Measurements from ENCODE around the gene FHOD3. TPM values are rescaled to one million over a fixed set of nuclear protein-coding genes. Genes with fewer than 3 reads are reported as not detected.
"Not testable (repeated sequence)": the region's sequence is repeated elsewhere in the genome, so short reads cannot be mapped to it uniquely, and the experiment has no call there.

Gene FHOD3
- total RNA-seq, 2 donors from 2014 or later = not detected

DNA sequence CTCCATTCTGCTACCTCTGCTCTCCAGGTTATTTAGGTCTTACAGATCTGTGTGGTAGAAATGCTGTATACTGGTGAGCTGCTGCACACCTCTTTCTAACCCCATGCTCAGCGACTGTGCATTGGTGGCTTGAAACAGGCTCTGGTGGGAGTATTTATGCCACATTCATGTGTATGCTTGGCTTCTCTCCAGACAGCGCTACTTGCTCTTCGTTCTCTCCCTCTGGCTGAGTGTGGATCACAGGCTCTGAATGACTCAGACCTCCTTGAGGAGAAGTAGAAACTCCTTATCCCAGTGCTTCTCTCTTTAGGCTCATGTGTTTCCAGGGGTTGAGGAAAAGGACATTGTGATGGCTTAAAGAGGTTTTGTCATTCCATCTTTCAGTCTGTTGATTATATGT lies 54.9 kb downstream of the FHOD3 start:
- H3K27ac Mint-ChIP-seq = no peak overlapping the region
- H3K36me3 Mint-ChIP-seq = no peaks in the 10 kb centered on the region
- DNase-seq (ENCODE audit: low spot score in 2 of 2) (no peak), ATAC-seq (no peak)
- peaks cover 3 to 4% of the 10 kb centered on the region in 2 donors for H3K9me3 Mint-ChIP-seq

DNA sequence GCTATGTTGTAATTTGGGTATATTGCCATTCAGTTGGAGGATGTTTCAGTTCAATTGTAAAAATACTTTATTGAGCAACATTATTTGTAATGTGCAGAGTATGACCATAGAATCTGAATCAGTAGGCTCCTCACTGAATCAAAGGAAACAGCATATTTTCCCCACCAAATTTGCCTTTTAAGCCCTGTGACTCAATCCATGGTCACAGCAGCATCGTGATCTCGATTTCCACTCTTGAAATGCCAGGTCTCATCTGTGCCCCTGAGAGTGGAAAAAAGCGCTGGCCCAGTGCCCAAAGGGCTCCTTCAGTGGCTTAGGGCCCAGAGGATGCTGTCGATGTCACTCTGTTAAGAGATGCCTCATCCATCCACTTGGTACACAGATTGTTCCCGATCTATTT lies 57.5 kb downstream of the FHOD3 start:
- Mint-ChIP-seq H3K9me3 (peaks cover 3 to 4% of the 10 kb centered on the region in 2 donors), H3K27ac (no peak overlapping the region), H3K36me3 (no peaks in the 10 kb centered on the region)
- DNase-seq (ENCODE audit: low spot score in 2 of 2) = no peak
- peak in 1 of 2 donors; percentile 20 for ATAC-seq

DNA sequence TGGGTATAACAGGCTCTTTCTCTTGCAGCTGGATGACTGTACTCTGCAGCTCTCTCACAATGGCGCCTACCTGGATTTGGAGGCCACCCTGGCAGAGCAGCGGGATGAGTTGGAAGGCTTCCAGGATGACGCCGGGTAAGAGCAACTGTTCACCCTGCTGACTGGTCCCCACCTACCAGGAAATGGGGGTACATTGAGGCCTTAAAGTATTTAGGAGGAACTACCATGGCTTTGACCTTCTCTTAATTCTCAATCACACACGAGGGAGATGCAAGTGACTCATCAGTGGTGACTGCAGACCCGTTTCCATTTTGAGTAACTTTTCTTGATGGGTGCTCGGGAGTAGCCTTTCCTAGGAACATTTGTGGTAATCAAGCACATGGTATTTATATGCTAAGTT lies 58.0 kb downstream of the FHOD3 start:
- DNase-seq (ENCODE audit: low spot score in 2 of 2) (no peak), ATAC-seq (no peak)
- Mint-ChIP-seq H3K27ac (no peak overlapping the region), H3K9me3 (peaks cover 3 to 4% of the 10 kb centered on the region in 2 donors), H3K36me3 (no peaks in the 10 kb centered on the region)

DNA sequence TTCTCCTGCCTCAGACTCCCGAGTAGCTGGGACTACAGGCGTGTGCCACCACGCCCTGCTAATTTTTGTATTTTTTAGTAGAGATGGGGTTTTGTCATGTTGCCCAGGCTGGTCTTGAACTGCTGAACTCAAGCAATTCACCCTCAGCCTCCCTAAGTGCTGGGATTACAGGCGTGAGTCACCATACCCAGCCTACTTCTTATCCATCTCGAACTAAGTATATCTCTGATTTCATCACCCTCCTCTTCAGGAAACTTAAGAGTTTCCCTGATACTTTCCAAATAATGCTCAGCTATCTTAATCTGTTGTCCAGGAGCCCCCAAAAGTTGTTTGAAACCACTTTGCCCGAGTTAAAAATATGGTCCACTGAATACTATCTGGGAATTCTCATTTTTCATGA lies 59.2 kb downstream of the FHOD3 start:
- H3K27ac Mint-ChIP-seq; H3K36me3 Mint-ChIP-seq; DNase-seq (ENCODE audit: low spot score in 2 of 2); ATAC-seq; H3K9me3 Mint-ChIP-seq: not testable (repeated sequence)

DNA sequence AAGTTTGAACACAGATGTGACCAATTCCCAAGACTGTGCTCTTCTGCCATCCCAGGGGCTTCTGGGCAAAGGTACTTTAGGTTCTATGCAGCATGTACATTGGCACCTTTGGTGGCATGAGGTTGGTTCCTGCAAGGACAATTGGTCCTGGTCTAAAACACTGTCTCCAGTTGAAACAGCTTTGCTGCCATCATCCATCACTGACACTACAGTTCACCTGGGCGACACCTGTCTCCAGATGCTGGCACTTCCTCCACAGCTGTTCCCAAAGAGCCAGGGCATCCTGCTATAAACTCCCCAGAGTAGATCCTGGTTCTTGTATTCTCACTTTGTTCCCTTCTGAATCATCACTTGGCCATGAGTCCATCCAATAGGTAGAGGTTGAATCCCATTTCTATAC lies 60.6 kb downstream of the FHOD3 start:
- ATAC-seq (no peak), DNase-seq (ENCODE audit: low spot score in 2 of 2) (no peak)
- no peak overlapping the region for H3K27ac Mint-ChIP-seq
- peaks cover 3 to 4% of the 10 kb centered on the region in 2 donors for H3K9me3 Mint-ChIP-seq
- H3K36me3 Mint-ChIP-seq = no peaks in the 10 kb centered on the region

DNA sequence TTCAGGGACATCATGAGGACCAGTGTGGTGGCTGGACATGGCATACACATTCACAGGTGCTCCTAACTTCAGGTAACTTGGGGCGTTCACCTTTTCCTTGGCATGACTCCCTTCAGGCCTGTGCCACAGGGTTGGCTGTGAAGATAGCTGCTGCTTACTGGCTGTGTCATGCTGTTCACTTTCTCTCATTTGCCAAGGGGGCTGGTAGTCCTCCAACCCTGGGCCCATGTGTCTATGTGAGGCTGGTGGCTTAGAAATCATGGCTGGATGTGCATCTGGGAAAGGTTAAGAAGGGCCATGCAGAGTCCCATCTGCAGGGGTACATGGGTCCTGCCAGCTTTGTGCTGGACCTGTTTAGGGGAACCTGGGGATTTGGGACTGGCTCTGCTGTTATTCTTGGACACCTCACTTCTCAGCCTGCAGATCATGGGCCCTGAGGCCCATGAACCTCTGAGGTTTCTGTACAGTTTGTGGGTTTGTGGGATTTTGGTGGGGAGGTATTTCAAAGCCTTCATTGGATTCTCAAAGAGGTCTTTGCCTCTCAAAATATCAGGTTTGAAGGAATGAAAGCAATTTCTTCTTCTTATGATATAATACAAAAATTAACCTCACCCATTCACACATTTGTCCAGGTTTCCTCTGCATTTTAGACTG lies 62.9 kb downstream of the FHOD3 start:
- ATAC-seq = no peak
- H3K36me3 Mint-ChIP-seq = no peaks in the 10 kb centered on the region
- H3K27ac Mint-ChIP-seq = no peak overlapping the region
- peaks cover under 1 to 5% of the 10 kb centered on the region in 2 donors for H3K9me3 Mint-ChIP-seq
- no peak for DNase-seq (ENCODE audit: low spot score in 2 of 2)

DNA sequence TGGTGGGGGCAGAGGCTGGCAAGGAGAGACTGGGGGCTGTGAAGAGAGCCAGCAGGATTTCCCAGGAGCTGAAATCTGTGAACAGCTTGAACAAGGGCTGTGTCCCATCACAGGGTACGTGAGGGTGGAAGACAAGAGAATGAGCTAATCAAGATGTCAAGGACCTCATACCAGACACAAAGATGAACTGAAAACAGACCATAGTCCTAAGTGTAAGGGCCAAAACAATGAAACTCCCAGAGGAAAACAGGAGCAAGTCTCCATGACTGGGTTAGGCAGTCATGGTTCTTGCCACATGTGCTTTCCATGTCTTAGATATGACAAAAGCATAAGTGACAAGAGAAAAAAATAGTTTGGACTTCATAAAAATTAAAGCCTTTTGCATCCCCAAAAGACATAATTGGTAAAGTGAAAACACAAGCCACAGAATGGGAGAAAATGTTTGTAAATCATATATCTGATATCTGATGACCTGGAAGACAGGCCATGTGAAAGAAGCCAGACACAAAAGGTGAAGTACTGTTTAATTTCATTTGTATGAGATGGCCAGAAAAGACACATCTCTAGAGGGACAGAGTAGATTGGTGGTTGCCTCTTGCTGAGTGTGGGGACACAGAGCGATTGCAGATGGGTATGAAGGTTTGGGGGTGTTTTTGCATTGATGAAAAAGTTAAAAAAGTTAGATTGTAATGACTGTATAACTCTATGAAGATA lies 67.6 kb downstream of the FHOD3 start:
- ATAC-seq (no peak), DNase-seq (ENCODE audit: low spot score in 2 of 2) (no peak)
- Mint-ChIP-seq H3K27ac (no peak overlapping the region), H3K36me3 (no peaks in the 10 kb centered on the region), H3K9me3 (peaks cover 0 to 4% of the 10 kb centered on the region in 2 donors)

DNA sequence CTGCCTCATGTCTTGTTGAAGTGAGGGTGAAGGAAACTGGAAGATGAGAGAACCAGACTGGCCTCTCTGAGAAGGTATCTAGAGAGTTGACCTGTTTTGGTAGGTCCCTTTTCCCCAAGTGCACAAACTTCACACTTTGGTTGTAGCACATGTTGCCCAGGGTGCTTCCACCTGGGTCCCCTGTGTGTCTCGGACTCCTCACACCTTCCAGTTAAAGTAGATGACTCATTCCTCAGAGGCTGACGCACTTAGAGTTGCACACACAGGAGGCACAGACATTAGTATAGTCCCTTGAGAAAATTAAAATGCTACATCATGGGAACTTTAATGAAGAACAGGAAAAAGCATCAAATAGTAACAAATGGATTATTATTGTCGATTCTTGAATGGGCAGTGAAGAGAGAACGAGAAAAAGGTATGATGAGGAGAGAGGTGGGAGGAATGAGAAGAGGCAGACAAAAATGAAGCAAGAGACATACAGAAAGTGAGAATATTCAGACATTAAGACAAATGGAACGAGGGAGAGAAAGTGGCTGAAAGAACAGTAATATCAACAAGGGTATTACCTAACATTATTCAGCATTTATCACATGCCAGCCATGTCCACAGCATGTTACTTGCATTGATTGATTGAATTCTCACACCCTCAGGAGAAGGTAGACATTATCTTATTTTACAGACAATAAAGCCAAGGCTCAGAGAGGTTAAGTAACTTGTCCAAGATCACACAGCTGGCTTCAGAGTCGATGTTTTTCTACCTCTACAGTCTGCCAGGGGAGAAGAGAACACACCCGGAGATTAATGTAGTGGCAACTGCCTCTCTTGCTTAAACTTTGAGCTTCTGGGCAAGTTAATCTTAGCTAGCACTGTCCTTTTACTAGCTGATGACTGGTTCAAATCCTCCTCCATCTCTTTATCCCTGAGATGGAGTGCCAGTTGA lies 68.6 kb downstream of the FHOD3 start:
- ATAC-seq = no peak
- Mint-ChIP-seq H3K36me3 (peaks cover 2 to 4% of the 10 kb centered on the region in 2 donors), H3K27ac (no peak overlapping the region), H3K9me3 (peaks cover 0 to 6% of the 10 kb centered on the region in 2 donors)
- DNase-seq (ENCODE audit: low spot score in 2 of 2) = no peak

DNA sequence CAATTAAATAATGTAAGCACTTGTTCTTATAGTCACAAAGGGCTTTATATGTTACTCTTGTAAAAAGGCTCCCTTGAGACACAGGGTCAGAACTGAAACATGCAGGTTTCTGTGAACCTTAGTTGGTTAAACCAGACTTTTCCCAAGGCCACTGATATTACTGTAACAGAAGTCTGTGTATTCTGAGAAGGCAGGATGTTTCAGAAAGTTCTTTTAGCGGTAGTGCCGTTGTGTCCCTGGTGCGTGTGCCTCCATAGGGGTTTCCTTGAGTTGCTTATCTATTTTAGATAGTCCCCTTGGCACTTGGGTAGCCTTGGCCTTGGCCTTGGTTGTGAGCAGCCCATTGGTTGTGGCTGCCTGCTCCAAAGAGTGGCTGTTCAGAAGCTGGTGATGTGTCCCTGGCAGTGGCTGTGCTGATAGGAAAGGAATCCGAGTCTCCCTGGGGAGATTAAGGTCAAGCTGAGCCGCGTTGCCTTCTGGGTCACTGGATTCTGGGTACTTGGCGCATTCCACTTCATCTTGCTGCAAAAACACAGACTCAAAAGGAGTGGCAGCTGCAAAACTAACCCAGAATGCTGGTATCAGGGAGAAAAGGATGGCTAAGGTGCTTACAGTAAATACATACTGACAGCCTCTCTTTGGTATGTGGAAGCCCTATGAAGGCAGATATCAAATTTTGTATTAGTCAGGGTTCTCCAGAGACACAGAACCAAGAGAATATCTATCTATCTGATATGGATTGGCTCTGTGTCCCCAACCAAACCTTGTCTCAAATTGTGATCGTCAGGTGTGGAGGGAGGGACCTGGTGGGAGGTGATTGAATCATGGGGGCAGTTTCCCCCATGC lies 69.7 kb downstream of the FHOD3 start:
- DNase-seq (ENCODE audit: low spot score in 2 of 2) (no peak), ATAC-seq (no peak)
- peaks cover 0 to 15% of the 10 kb centered on the region in 2 donors for H3K9me3 Mint-ChIP-seq
- no peak overlapping the region for H3K27ac Mint-ChIP-seq
- peaks cover 6 to 12% of the 10 kb centered on the region in 2 donors for H3K36me3 Mint-ChIP-seq

DNA sequence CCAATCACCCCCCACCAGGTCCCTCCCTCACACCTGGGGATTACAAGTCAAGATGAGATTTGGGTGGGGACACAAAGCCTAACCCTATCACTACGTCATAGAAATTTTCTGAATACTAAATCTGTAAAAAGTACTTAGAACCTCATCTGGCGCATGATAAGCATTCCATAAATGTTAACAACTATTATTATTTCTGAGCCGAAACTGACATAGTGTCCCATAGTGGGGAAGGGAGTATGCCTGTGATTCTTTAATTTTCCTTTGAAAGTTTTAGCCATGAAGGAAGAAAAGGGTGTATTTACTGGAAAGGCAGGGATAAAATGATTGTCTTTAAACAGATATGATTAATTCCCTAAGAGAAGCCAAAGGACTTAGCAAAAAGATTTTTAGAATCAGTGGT lies 71.4 kb downstream of the FHOD3 start:
- no peak overlapping the region for H3K27ac Mint-ChIP-seq
- DNase-seq (ENCODE audit: low spot score in 2 of 2) (no peak), ATAC-seq (no peak)
- peaks cover 0 to 15% of the 10 kb centered on the region in 2 donors for H3K9me3 Mint-ChIP-seq
- H3K36me3 Mint-ChIP-seq = peaks cover 6 to 12% of the 10 kb centered on the region in 2 donors

DNA sequence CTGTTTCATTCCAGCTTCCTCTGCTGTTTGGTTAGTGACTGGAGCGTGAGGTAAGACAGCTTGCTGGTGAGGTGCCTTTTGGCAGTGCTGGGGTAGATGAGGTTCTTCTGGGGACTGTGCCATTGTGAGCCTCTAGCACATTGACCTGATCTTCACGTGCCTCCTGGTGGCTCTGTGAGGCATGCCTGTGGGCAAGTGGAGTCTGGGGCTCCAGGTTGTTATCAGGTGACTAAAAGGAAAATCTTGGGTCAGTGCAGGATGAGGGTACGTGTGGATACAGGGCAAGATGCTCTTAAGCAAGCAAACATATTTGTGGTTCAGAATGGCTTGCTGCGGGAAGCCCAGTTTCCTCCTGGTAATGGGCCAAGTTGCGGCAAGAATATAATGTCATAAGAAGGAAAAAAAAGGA lies 75.4 kb downstream of the FHOD3 start:
- Mint-ChIP-seq H3K9me3 (peaks cover 0 to 11% of the 10 kb centered on the region in 2 donors), H3K27ac (no peak overlapping the region)
- no peak for ATAC-seq

DNA sequence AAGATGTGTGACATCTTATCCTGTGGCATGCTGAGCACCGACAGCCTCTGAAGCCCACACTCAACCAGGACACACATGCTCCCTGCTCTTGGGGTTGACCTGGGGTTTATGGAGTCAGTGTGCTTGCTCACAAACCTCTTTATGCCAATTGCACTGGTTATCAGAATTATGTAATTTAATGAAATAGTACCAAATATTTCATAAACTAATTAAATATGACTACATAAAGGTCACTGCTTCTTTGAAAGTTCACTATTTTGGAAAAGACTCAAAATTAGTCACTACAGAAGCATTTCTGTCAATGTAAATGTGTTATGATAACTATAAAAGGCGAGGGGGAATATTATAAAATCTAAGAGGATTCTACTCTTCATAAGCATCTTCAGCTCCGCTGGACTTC lies 76.7 kb downstream of the FHOD3 start:
- Mint-ChIP-seq H3K27ac (no peak overlapping the region), H3K36me3 (peaks cover 6 to 12% of the 10 kb centered on the region in 2 donors), H3K9me3 (peaks cover 0 to 11% of the 10 kb centered on the region in 2 donors)
- no peak for ATAC-seq
- DNase-seq (ENCODE audit: low spot score in 2 of 2) = no peak

More for the DNA sequence above, 75.4 kb downstream of the FHOD3 start:
- peaks cover 6 to 12% of the 10 kb centered on the region in 2 donors for H3K36me3 Mint-ChIP-seq
- DNase-seq (ENCODE audit: low spot score in 2 of 2) = no peak

DNA sequence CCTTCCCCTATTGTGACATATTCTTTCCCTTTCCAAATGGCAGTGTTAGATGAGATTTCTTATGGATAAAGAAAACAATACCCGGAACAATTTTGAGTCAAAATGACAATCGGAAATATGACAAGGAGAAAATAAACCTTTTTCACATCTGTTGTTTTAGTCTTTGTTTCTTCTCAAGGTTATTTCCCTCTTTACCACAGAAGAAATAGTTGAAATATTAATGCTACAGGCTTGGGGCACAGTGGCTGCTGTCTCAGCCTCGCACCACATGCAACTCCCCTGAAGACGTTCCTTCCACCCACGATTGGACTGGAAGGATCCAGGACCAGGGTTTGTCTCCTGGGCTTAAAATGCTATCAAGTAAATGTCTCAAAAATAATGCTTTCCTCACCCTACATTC lies 77.6 kb downstream of the FHOD3 start:
- H3K36me3 Mint-ChIP-seq = peaks cover 6 to 12% of the 10 kb centered on the region in 2 donors
- H3K27ac Mint-ChIP-seq = no peak overlapping the region
- H3K9me3 Mint-ChIP-seq = peaks cover 0 to 11% of the 10 kb centered on the region in 2 donors
- DNase-seq (ENCODE audit: low spot score in 2 of 2) = no peak
- no peak for ATAC-seq

DNA sequence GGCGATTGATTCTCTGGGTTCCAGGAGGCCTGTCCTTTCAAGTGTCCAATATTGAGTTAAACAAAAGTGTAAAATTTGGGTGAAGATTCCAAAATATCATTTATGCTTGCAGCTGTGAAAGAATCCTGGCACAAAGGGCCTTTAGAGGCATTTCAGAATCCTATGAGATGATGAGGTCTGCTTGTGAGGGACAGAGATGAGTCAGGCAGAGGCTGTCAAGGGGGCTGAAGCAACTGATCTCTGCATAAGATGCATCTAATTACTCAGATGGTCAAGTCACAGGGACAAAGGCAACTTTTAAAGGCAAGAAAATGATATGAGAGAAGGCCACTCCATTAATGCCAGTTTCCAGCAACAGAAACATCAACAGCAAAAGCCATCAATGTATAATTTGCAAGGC lies 78.8 kb downstream of the FHOD3 start:
- Mint-ChIP-seq H3K9me3 (peaks cover 0 to 6% of the 10 kb centered on the region in 2 donors), H3K27ac (no peak overlapping the region), H3K36me3 (peaks cover under 1 to 6% of the 10 kb centered on the region in 2 donors)
- DNase-seq (ENCODE audit: low spot score in 2 of 2) = no peak
- no peak for ATAC-seq

DNA sequence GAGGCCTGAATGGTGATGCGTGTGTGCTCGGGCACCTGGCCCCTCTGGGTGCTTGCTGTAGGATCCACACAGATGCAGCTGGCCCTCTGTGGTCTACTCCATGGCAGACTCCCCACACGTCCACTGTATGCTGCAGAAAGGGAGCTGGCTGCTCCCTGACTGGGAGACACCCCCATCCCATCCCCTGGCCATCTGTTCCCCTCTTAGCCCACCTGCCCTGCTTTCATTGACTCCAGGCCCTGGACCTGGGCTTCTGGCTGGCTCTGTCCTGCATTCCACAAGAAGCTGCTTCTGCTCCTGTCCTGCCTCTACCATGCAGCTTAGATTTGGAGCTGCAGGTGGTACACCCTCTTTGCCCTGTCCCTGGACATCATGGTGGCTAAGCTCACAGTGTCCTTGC lies 80.1 kb downstream of the FHOD3 start:
- H3K27ac Mint-ChIP-seq = no peak overlapping the region
- H3K9me3 Mint-ChIP-seq = no peaks in the 10 kb centered on the region
- ATAC-seq = no peak
- DNase-seq (ENCODE audit: low spot score in 2 of 2) = no peak
- H3K36me3 Mint-ChIP-seq = no peaks in the 10 kb centered on the region

DNA sequence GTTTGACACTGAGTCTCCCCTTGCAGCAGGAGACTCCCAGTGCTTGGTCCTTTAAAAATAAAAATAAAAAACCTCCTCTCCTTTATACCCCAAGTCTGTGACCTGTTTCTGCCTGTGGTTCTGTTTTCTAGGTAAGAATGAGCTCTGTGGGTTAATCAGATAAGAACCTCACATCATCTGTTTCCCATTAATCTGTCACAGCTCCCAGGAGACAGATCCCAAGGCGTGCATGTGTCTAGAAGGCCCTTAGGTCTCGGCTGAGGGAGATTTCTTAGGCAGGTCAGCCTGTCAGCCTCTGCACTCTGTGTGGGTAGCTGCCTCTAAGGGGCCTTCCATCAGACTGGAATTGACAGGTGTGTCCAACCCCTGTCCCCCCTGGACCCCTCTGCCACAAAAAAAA lies 80.7 kb downstream of the FHOD3 start:
- ATAC-seq = no peak
- Mint-ChIP-seq H3K27ac (no peak overlapping the region), H3K9me3 (no peaks in the 10 kb centered on the region), H3K36me3 (no peaks in the 10 kb centered on the region)
- DNase-seq (ENCODE audit: low spot score in 2 of 2) = no peak
